Measurements from ENCODE around the gene LGALS4.
"Not testable (repeated sequence)": the region's sequence is repeated elsewhere in the genome, so short reads cannot be mapped to it uniquely, and the experiment has no call there.

LGALS4 gene, protein sequence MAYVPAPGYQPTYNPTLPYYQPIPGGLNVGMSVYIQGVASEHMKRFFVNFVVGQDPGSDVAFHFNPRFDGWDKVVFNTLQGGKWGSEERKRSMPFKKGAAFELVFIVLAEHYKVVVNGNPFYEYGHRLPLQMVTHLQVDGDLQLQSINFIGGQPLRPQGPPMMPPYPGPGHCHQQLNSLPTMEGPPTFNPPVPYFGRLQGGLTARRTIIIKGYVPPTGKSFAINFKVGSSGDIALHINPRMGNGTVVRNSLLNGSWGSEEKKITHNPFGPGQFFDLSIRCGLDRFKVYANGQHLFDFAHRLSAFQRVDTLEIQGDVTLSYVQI

DNA sequence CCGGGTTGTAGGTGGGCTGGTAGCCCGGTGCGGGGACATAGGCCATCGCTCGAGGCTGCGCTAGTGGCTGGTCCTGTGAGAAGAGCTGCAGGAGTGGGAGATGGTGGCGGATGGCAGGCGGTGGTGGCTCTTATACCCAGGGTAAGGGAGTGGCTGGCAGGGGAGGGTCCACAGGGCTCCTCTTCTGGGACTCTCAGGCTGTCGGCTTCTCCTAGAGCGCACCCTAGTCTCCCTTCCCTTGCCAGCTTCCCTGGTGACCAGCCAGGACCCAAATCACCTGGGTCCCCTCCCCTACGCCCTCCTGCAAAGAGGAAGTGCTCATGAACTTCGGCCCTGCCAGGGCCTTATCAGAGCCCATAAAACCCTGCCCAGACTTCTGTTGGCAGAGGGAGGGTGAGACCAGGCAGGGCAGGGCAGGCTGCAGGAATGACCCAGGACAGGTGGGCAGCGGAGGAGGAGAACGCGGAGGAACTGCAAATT lies at the start of gene LGALS4:
LGALS4 (minus strand) TSS at position 105 of the 480 bp plus-strand sequence; CDS start at position 46, 59 bp downstream.
- no peak; the same call in 1 of the 3 replicates for ATAC-seq
- TF ChIP-seq TCF4 (CRISPR knock-in tag; IDR thresholded peaks at IDR 0.05; ENCODE audit: borderline replicate concordance) = no peak
- TF ChIP-seq ZC3H10 (CRISPR knock-in tag; IDR thresholded peaks at IDR 0.05) = no peak
- no peak for TF ChIP-seq TOX (CRISPR knock-in tag; IDR thresholded peaks at IDR 0.05; ENCODE audit: borderline replicate concordance)
- TF ChIP-seq ISL1 (CRISPR knock-in tag; IDR thresholded peaks at IDR 0.05) = no peak
- TF ChIP-seq, protein P1, sequence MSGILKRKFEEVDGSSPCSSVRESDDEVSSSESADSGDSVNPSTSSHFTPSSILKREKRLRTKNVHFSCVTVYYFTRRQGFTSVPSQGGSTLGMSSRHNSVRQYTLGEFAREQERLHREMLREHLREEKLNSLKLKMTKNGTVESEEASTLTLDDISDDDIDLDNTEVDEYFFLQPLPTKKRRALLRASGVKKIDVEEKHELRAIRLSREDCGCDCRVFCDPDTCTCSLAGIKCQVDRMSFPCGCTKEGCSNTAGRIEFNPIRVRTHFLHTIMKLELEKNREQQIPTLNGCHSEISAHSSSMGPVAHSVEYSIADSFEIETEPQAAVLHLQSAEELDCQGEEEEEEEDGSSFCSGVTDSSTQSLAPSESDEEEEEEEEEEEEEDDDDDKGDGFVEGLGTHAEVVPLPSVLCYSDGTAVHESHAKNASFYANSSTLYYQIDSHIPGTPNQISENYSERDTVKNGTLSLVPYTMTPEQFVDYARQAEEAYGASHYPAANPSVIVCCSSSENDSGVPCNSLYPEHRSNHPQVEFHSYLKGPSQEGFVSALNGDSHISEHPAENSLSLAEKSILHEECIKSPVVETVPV (CRISPR knock-in tag; IDR thresholded peaks at IDR 0.05) = no peak
- no peak for TF ChIP-seq BACH2 (CRISPR knock-in tag; IDR thresholded peaks at IDR 0.05; ENCODE audit: borderline replicate concordance)
- no peak for TF ChIP-seq ZNF565 (CRISPR knock-in tag; conservative IDR thresholded peaks at IDR 0.05; ENCODE audit: low read depth)

DNA sequence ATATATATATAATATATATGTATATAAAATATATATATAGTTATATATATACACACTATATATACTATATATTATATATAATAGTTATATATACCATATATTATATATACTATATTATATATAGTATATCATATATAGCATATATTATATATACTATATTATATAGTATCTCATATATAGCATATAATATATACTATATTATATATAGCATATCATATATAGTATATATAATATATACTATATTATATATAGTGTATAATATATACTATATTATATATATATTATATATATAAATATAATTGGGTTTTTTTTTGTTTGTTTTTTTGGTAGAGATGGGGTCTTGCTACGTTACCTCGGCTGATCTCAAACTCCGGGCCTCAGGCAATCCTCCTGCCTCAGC lies 48.6 kb upstream of the LGALS4 start:
- no peak for TF ChIP-seq OSR1 (CRISPR knock-in tag; IDR thresholded peaks at IDR 0.05)

DNA sequence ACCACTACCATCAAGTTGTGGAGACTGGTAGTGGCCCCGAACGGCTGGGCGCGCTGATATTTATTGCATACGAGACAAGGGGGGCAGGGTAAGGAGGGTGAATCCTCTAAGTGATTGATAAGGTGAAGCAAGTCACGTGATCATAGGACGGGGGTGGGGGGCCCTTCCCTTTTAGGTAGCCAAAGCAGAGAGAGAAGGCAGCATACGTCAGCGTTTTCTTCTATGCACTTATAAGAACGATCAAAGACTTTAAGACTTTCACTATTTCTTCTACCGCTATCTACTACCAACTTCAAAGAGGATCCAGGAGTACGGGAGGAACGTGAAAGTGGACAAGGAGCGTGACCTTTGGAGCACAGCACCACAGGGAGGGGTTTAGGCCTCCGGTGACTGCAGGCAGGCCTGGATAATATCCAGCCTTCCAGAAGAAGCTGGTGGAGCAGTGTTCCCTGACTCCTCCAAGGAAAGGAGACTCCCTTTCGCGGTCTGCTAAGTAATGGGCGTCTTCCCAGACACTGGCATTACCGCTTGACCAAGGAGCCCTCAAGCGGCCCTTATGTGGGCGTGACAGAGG lies 47.0 kb upstream of the LGALS4 start:
- ATAC-seq = not testable (repeated sequence)

More for the DNA sequence above, 48.6 kb upstream of the LGALS4 start:
- no peak for ATAC-seq

DNA sequence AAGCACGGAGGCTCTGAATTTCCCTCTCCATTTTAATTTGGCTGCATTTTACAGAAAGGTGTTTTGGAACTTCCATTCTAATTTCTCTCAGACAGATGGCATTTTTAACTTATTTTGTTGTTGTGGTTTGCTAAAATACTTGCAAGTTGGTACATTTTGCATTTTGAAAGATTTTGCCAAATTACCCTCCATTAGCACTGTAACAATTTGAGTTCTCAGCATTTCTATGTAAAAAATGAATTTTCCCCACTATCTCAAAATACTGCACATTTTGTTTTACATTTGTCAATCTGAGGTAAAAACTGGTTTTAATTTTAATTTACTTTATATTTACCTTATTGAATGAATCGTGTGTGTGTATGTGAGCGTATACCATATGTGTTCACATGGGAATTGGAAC lies 44.1 kb upstream of the LGALS4 start:
- TF ChIP-seq ISL1 (CRISPR knock-in tag; IDR thresholded peaks at IDR 0.05) (no peak), TCF4 (CRISPR knock-in tag; IDR thresholded peaks at IDR 0.05; ENCODE audit: borderline replicate concordance) (no peak), CSDC2 (CRISPR knock-in tag; IDR thresholded peaks at IDR 0.05) (no peak), GLIS3 (CRISPR knock-in tag; IDR thresholded peaks at IDR 0.05) (no peak), BACH2 (CRISPR knock-in tag; IDR thresholded peaks at IDR 0.05; ENCODE audit: borderline replicate concordance) (no peak), ZNF70 (CRISPR knock-in tag; IDR thresholded peaks at IDR 0.05) (no peak), SNAI2 (CRISPR knock-in tag; IDR thresholded peaks at IDR 0.05) (no peak), ZNF565 (CRISPR knock-in tag; conservative IDR thresholded peaks at IDR 0.05; ENCODE audit: low read depth) (no peak), ESRRG (CRISPR knock-in tag; IDR thresholded peaks at IDR 0.05) (no peak), RARB (CRISPR knock-in tag; IDR thresholded peaks at IDR 0.05) (no peak), OSR1 (CRISPR knock-in tag; IDR thresholded peaks at IDR 0.05) (no peak)
- TF ChIP-seq, protein P2, sequence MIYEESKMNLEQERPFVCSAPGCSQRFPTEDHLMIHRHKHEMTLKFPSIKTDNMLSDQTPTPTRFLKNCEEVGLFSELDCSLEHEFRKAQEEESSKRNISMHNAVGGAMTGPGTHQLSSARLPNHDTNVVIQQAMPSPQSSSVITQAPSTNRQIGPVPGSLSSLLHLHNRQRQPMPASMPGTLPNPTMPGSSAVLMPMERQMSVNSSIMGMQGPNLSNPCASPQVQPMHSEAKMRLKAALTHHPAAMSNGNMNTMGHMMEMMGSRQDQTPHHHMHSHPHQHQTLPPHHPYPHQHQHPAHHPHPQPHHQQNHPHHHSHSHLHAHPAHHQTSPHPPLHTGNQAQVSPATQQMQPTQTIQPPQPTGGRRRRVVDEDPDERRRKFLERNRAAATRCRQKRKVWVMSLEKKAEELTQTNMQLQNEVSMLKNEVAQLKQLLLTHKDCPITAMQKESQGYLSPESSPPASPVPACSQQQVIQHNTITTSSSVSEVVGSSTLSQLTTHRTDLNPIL (CRISPR knock-in tag; IDR thresholded peaks at IDR 0.05; ENCODE audit: low read depth) = no peak
- ATAC-seq = no peak

DNA sequence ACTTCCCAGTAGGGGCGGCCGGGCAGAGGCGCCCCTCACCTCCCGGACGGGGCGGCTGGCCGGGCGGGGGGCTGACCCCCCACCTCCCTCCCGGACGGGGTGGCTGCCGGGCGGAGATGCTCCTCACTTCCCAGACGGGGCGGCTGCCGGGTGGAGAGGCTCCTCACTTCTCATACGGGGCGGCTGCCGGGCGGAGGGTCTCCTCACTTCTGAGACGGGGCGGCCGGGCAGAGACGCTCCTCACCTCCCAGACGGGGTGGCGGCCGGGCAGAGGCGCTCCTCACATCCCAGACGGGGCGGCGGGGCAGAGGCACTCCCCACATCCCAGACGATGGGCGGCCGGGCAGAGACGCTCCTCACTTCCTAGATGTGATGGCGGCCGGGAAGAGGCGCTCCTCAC lies 43.0 kb upstream of the LGALS4 start:
- not testable (repeated sequence) for ATAC-seq

DNA sequence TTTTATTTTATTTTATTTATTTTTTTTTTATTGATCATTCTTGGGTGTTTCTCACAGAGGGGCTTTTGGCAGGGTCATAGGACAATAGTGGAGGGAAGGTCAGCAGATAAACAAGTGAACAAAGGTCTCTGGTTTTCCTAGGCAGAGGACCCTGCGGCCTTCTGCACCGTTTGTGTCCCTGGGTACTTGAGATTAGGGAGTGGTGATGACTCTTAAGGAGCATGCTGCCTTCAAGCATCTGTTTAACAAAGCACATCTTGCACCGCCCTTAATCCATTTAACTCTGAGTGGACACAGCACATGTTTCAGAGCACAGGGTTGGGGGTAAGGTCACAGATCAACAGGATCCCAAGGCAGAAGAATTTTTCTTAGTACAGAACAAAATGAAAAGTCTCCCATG lies 42.2 kb upstream of the LGALS4 start:
- not testable (repeated sequence) for ATAC-seq

DNA sequence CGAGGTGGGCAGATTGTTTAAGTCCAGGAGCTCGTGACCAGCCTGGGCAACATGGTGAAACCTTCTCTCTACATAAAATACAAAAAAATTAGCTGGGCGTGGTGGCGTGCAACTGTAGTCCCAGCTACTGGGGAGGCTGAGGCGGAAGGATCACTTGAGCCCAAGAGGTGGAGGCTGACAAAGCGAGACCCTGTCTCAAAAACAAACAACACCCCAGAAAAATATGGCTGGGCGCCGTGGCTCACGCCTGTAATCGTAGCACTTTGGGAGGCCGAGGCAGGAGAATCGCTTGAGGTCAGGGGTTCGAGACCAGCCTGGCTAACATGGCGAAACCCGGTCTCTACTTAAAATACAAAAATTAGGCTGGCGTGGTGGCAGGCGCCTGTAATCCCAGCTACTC lies 40.5 kb upstream of the LGALS4 start:
- no peak for ATAC-seq
- TF ChIP-seq, protein P3, sequence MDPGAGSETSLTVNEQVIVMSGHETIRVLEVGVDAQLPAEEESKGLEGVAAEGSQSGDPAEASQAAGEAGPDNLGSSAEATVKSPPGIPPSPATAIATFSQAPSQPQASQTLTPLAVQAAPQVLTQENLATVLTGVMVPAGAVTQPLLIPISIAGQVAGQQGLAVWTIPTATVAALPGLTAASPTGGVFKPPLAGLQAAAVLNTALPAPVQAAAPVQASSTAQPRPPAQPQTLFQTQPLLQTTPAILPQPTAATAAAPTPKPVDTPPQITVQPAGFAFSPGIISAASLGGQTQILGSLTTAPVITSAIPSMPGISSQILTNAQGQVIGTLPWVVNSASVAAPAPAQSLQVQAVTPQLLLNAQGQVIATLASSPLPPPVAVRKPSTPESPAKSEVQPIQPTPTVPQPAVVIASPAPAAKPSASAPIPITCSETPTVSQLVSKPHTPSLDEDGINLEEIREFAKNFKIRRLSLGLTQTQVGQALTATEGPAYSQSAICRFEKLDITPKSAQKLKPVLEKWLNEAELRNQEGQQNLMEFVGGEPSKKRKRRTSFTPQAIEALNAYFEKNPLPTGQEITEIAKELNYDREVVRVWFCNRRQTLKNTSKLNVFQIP (CRISPR knock-in tag; IDR thresholded peaks at IDR 0.05; ENCODE audit: borderline replicate concordance, low read depth) = no peak
- TF ChIP-seq PPARA (CRISPR knock-in tag; IDR thresholded peaks at IDR 0.05; ENCODE audit: borderline replicate concordance) = no peak
- no peak for TF ChIP-seq GLIS3 (CRISPR knock-in tag; IDR thresholded peaks at IDR 0.05)
- no peak for TF ChIP-seq TOX (CRISPR knock-in tag; IDR thresholded peaks at IDR 0.05; ENCODE audit: borderline replicate concordance)
- TF ChIP-seq ARNTL (CRISPR knock-in tag; IDR thresholded peaks at IDR 0.05; ENCODE audit: borderline replicate concordance, low read depth) = no peak
- TF ChIP-seq, protein P1 (CRISPR knock-in tag; IDR thresholded peaks at IDR 0.05) = no peak
- TF ChIP-seq SNAI2 (CRISPR knock-in tag; IDR thresholded peaks at IDR 0.05) = no peak
- TF ChIP-seq, protein P4, sequence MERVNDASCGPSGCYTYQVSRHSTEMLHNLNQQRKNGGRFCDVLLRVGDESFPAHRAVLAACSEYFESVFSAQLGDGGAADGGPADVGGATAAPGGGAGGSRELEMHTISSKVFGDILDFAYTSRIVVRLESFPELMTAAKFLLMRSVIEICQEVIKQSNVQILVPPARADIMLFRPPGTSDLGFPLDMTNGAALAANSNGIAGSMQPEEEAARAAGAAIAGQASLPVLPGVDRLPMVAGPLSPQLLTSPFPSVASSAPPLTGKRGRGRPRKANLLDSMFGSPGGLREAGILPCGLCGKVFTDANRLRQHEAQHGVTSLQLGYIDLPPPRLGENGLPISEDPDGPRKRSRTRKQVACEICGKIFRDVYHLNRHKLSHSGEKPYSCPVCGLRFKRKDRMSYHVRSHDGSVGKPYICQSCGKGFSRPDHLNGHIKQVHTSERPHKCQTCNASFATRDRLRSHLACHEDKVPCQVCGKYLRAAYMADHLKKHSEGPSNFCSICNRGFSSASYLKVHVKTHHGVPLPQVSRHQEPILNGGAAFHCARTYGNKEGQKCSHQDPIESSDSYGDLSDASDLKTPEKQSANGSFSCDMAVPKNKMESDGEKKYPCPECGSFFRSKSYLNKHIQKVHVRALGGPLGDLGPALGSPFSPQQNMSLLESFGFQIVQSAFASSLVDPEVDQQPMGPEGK (CRISPR knock-in tag; IDR thresholded peaks at IDR 0.05; ENCODE audit: borderline replicate concordance) = no peak
- TF ChIP-seq CSDC2 (CRISPR knock-in tag; IDR thresholded peaks at IDR 0.05) = no peak
- TF ChIP-seq ISL1 (CRISPR knock-in tag; IDR thresholded peaks at IDR 0.05) = no peak
- TF ChIP-seq ZFP30 (CRISPR knock-in tag; IDR thresholded peaks at IDR 0.05) = no peak
- TF ChIP-seq ZFP3 (CRISPR knock-in tag; IDR thresholded peaks at IDR 0.05) = no peak
- no peak for TF ChIP-seq ZNF8 (CRISPR knock-in tag; IDR thresholded peaks at IDR 0.05)
- TF ChIP-seq ZNF70 (CRISPR knock-in tag; IDR thresholded peaks at IDR 0.05) = no peak
- no peak for TF ChIP-seq RARB (CRISPR knock-in tag; IDR thresholded peaks at IDR 0.05)

Measured in SK-N-SH treated with all-trans-retinoic acid at 6 μM for 48 hours (cell line).